Type B pancreatic cell (in vitro differentiated cells): ENCODE results near the gene CADPS. TPM values are rescaled to one million over a fixed set of nuclear protein-coding genes. Genes with fewer than 3 reads are reported as not detected.

Experiments used
- DNase-seq: peaks from one replicate; pipeline ENCODE4 v3.0.0; 2021; ENCODE audit warnings: mixed read lengths; ENCODE audit not compliant: unreplicated experiment; ENCODE audit errors: extremely low spot score
- H3K27ac Mint-ChIP-seq: 2 replicates; pipeline ENCODE4 v1.8.0; 2021; ENCODE audit warnings: mild to moderate bottlenecking, mixed read lengths
- H3K27me3 Mint-ChIP-seq: 2 replicates; pipeline ENCODE4 v1.8.0; 2021; ENCODE audit warnings: mixed read lengths
- H3K36me3 Mint-ChIP-seq: 2 replicates; pipeline ENCODE4 v1.8.0; 2021; ENCODE audit warnings: mixed read lengths
- H3K4me1 Mint-ChIP-seq: one replicate; pipeline ENCODE4 v1.8.0; 2021; ENCODE audit warnings: mixed read lengths; ENCODE audit not compliant: unreplicated experiment
- H3K4me3 Mint-ChIP-seq: 2 replicates; pipeline ENCODE4 v1.8.0; 2021; ENCODE audit warnings: mild to moderate bottlenecking, mixed read lengths
- H3K9me3 Mint-ChIP-seq: 2 replicates; pipeline ENCODE4 v1.8.0; 2021; ENCODE audit warnings: mixed read lengths
- CTCF ChIP-seq: fragments of 200-600 bp; sonication (generic); conservative IDR thresholded peaks from 2 replicates; pipeline ENCODE4 v1.5.0; 2021; ENCODE audit warnings: antibody characterized with exemption, mild to moderate bottlenecking
- total RNA-seq: library from RNA; stranded (reverse); gene quantifications from 2 replicates; pipeline ENCODE4 v1.2.1, GENCODE V29; 2021; ENCODE audit warnings: low replicate concordance

The CADPS gene
- total RNA-seq, 1 donor from 2014 or later = 21.6 TPM

DNA sequence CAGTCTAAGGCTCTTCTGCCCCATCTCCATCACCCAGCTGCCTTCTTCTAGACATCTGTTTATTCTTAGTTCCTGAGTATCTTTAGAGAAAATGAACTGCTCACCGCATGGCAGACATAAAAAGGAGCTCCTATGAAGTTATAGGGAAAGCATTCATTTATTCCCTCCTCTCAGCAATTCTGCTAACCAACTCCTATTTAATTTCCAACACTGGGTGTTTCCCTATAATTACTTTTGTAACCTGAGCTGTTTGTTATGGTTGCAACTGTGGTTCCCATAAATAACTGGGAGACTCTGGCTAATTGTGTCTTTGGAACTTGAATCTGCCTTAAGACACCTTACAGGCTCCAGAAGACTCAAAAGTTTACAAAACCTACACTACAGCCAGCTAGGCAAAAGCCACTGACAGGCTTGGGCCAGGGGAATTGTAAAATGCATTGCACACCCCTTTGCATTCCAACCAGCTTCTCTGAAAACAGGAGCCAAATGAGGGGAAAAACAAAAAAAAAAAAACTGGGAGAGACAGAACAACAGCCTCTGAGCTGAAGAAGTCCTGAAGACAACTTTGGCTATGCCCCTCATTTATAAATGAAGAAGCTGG, 270.4 kb downstream of the CADPS start:
- no peak for TF ChIP-seq CTCF
- Mint-ChIP-seq H3K4me1 (peaks cover 23% of the 10 kb centered on the region), H3K27me3 (peaks cover 9% of the 10 kb centered on the region), H3K9me3 (no peaks in the 10 kb centered on the region), H3K36me3 (no peaks in the 10 kb centered on the region), H3K27ac (no peak overlapping the region), H3K4me3 (no peak overlapping the region)
- DNase-seq = no peak

GRCh38 chr3:62604298-62604697, 270.9 kb downstream of the CADPS start:
- no peak overlapping the region for H3K4me3 Mint-ChIP-seq
- H3K27me3 Mint-ChIP-seq = peaks cover 9% of the 10 kb centered on the region
- no peaks in the 10 kb centered on the region for H3K9me3 Mint-ChIP-seq
- H3K4me1 Mint-ChIP-seq = peaks cover 23% of the 10 kb centered on the region
- no peaks in the 10 kb centered on the region for H3K36me3 Mint-ChIP-seq
- no peak for DNase-seq
- TF ChIP-seq CTCF = no peak
- H3K27ac Mint-ChIP-seq = no peak overlapping the region

DNA sequence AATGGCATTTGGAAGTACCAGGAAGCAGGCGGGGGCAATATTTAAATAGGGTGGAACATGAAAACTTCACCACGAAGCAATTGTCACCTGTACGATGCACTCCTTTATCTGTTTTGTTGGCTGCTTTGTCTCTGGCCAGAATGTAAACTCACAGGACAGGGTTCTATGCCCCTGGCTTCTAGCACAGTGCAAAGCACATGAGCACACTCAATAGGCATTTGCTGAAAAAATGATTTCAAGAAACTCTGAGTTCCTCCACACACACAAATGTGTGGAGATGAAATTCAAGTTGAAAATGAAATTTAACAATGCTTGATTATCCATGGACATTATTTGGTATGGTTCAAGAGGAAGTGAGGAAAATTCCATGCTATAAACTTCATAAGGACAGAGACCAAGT, 272.2 kb downstream of the CADPS start:
- Mint-ChIP-seq H3K27ac (no peak overlapping the region), H3K4me1 (peaks cover 23% of the 10 kb centered on the region)

GRCh38 chr3:62602129-62602770, 273.0 kb downstream of the CADPS start:
- H3K27me3 Mint-ChIP-seq = peaks cover 9% of the 10 kb centered on the region
- no peaks in the 10 kb centered on the region for H3K9me3 Mint-ChIP-seq
- no peaks in the 10 kb centered on the region for H3K36me3 Mint-ChIP-seq
- peaks cover 23% of the 10 kb centered on the region for H3K4me1 Mint-ChIP-seq
- TF ChIP-seq CTCF = no peak
- no peak for DNase-seq
- no peak overlapping the region for H3K27ac Mint-ChIP-seq
- no peak overlapping the region for H3K4me3 Mint-ChIP-seq

More for the DNA sequence above, 272.2 kb downstream of the CADPS start:
- TF ChIP-seq CTCF = no peak
- no peak for DNase-seq
- H3K27me3 Mint-ChIP-seq = peaks cover 9% of the 10 kb centered on the region
- no peaks in the 10 kb centered on the region for H3K36me3 Mint-ChIP-seq
- no peaks in the 10 kb centered on the region for H3K9me3 Mint-ChIP-seq
- H3K4me3 Mint-ChIP-seq = no peak overlapping the region

DNA sequence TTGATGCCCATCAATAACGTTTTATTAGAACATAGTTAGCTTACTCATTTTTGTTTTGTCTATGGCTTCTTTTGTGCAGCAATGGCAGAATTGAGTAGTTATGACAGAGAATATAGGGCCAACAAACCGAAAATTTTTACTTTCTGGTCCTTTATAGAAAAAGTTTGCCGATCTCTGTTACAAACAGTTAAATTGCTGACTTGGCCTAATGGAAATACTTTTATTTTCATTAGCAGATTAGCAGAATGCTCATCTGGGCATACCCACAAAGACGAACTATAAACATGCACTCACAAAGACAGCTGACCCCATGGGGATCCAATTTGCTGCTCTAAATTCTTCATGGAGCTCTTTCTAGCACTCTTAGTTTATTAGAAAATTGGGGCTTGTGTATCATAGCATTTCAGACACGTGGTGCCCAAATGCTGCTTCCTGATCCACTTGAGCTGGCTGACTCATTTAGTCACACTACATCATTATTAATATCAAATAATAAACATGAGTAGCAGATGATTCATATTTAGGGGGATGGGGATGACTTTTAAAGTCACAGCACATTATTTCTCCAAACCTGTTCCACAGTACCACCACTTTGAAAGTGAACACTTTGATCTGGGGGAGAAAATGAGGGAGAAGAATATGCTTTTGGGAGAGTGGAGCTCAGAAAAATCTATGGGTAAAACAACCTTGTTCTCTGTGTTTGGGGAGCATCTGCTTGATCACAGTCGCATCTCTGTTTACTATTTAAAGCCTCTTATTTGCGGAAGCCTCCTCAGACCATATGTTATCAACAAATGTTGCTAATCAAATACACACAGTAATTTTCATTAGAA, 273.8 kb downstream of the CADPS start:
- H3K27me3 Mint-ChIP-seq = peaks cover 9% of the 10 kb centered on the region
- no peaks in the 10 kb centered on the region for H3K9me3 Mint-ChIP-seq
- DNase-seq = no peak
- no peak for TF ChIP-seq CTCF
- H3K27ac Mint-ChIP-seq = no peak overlapping the region
- H3K4me1 Mint-ChIP-seq = peaks cover 23% of the 10 kb centered on the region
- no peaks in the 10 kb centered on the region for H3K36me3 Mint-ChIP-seq
- no peak overlapping the region for H3K4me3 Mint-ChIP-seq
